ENCODE results near the gene P4HB.

P4HB gene

GRCh38 chr17:81859906-81860755 is at the start of gene P4HB:
P4HB (minus strand) TSS chr17:81860535; CDS start chr17:81860471, 64 bp downstream.
- ChIA-PET POLR2A (interaction anchor here (3.6 kb wide), 1 partner anchor 9 kb away, joined by 21 read pairs; no protein-coding TSS in a partner anchor), CTCF (interaction anchor here (1.8 to 1.9 kb wide), 2 partner anchors 9 to 10 kb away, joined by 8 to 9 read pairs; no protein-coding TSS in a partner anchor)
- no peak for TF ChIP-seq CTCF (IDR thresholded peaks at IDR 0.05; ENCODE audit: control extremely low read depth, extremely low read depth, low read depth, missing control alignments)

GRCh38 chr17:81909231-81909630 is 48.9 kb upstream of the P4HB start:
- POLR2A ChIA-PET, result no interaction called here

More at GRCh38 chr17:81859906-81860755, at the start of gene P4HB:
- DNase-seq (ENCODE audit: extremely low spot score), result no peak

DNA sequence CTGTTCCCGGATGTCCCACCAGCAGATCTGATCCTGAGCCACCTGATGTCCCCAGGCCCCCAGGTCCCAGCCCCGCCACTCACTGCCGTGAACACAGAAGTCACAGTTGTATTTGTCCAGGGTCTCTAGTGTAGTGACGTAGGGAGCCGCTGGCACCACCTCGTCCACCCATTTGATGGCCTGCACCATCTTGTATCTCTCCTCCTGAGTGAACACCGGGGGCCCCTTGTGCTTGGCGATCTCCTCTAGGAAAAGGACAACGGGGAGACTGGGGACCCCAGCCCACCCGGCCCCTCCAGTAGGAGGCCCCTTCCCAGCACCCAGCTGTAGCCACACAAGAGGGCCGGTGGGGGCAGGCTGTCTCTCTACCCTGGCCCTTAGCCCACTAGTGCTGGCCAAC is 48.5 kb upstream of the P4HB start:
- ChIA-PET POLR2A (no interaction called here), CTCF (no interaction called here)
- DNase-seq (ENCODE audit: extremely low spot score), result no peak
- TF ChIP-seq CTCF (IDR thresholded peaks at IDR 0.05; ENCODE audit: control extremely low read depth, extremely low read depth, low read depth, missing control alignments), result no peak

More at GRCh38 chr17:81909231-81909630, 48.9 kb upstream of the P4HB start:
- CTCF ChIA-PET, result interaction anchor here (0.9 to 1.1 kb wide), 2 partner anchors 12 to 15 kb away, joined by 3 read pairs; no protein-coding TSS in a partner anchor
- TF ChIP-seq CTCF (IDR thresholded peaks at IDR 0.05; ENCODE audit: control extremely low read depth, extremely low read depth, low read depth, missing control alignments), result no peak
- no peak for DNase-seq (ENCODE audit: extremely low spot score)

GRCh38 chr17:81907219-81908145 is 47.1 kb upstream of the P4HB start:
- ChIA-PET POLR2A (no interaction called here), CTCF (no interaction called here)
- no peak for DNase-seq (ENCODE audit: extremely low spot score)
- TF ChIP-seq CTCF (IDR thresholded peaks at IDR 0.05; ENCODE audit: control extremely low read depth, extremely low read depth, low read depth, missing control alignments), result no peak

GRCh38 chr17:81906476-81907218 is 46.3 kb upstream of the P4HB start:
- CTCF ChIA-PET, result no interaction called here
- POLR2A ChIA-PET, result interaction anchor here (0.5 kb wide), 1 partner anchor 12 kb away, joined by 4 read pairs; no protein-coding TSS in a partner anchor

More at GRCh38 chr17:81906476-81907218, 46.3 kb upstream of the P4HB start:
- DNase-seq (ENCODE audit: extremely low spot score), result no peak
- TF ChIP-seq CTCF (IDR thresholded peaks at IDR 0.05; ENCODE audit: control extremely low read depth, extremely low read depth, low read depth, missing control alignments), result no peak
